ENCODE results near the gene HIVEP3.

- TF ChIP-seq CTCF (IDR thresholded peaks at IDR 0.05) (no peak), POLR2A (IDR thresholded peaks at IDR 0.05) (no peak)
Observed at GRCh38 chr1:41954533-41954944, 35.8 kb upstream of the HIVEP3 start.

Data from lower leg skin (tissue), 3 donors.